Ammon's horn (tissue), 1 donor: ENCODE results near the gene LRRFIP2.
"Not testable (repeated sequence)": the region's sequence is repeated elsewhere in the genome, so short reads cannot be mapped to it uniquely, and the experiment has no call there.

Source experiments
- DNase-seq: peaks from one replicate; pipeline ENCODE4 v3.0.0-alpha.2; 2016; ENCODE audit warnings: low spot score

LRRFIP2 gene, protein sequence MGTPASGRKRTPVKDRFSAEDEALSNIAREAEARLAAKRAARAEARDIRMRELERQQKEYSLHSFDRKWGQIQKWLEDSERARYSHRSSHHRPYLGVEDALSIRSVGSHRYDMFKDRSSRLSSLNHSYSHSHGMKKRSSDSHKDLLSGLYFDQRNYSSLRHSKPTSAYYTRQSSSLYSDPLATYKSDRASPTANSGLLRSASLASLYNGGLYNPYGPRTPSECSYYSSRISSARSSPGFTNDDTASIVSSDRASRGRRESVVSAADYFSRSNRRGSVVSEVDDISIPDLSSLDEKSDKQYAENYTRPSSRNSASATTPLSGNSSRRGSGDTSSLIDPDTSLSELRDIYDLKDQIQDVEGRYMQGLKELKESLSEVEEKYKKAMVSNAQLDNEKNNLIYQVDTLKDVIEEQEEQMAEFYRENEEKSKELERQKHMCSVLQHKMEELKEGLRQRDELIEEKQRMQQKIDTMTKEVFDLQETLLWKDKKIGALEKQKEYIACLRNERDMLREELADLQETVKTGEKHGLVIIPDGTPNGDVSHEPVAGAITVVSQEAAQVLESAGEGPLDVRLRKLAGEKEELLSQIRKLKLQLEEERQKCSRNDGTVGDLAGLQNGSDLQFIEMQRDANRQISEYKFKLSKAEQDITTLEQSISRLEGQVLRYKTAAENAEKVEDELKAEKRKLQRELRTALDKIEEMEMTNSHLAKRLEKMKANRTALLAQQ

DNA sequence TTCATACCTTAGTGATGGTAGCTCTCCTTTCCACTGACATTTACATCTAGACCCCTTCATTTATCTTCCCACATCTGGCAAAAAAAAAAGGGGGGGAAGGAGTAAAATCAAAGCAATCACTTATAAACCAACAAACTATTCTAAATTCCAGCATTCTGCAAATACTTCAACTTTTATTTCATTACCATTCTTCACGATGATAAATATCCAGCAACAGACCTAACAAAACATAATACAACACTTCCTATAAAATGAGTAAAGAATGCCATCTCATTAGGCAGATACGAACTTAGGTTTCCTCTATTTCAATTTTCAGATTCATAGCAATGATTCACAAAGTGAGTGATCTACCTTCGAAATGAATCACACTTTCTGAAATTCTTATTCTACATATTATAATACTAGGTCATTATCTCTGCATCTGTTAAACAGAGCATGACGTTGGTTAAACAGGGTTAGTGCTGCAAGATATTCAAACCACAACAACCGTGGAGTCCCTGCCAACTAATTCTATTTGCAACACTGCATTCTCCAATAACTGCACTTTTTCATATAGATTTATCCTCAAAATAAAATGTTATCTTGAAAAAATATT is at the start of gene LRRFIP2:
Gene LRRFIP2 (minus strand): TSS at position 51 of the 595 bp plus-strand sequence. CDS start 25,599 bp downstream, outside the sequence.
- no peak for DNase-seq

DNA sequence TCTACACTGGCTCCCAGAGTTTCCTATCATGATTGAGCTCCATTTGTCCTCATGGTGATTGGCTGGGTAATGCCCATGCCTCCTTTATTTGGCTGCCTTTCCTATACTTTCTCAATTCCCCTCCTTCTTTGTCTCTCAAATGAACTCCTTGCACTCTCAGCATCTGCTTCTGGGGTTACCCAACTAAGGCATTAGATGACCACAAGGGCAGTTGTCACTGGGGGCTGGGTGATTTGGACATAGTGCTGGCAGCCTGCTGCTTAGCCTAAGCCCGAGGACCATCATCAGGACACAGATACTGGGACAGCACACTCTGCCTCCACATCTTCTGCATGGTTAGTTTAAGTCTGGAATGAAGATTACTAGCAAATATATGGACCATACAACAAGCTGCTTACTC is 49.2 kb upstream of the LRRFIP2 start:
- DNase-seq = no peak

DNA sequence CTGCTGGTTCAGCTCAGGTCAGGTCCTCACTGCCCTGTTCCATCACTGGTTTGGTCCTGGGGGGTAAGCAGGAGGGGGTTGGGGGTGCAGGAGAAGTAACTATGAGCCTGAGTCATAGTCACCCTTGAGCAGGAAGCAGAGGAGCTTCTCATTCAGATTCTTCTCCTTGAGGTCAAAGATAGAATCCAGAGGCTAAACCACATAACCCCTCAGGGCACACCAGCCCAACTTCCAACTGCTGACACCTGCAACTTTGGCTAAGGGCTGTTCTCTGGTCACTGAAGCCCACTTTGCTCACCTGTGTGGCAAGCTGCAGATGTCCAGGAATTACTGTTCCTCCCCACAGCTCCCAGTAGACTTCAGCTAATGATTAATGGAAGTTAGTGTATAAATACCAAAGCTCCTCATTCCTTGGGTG is 48.8 kb upstream of the LRRFIP2 start:
- DNase-seq = no peak

DNA sequence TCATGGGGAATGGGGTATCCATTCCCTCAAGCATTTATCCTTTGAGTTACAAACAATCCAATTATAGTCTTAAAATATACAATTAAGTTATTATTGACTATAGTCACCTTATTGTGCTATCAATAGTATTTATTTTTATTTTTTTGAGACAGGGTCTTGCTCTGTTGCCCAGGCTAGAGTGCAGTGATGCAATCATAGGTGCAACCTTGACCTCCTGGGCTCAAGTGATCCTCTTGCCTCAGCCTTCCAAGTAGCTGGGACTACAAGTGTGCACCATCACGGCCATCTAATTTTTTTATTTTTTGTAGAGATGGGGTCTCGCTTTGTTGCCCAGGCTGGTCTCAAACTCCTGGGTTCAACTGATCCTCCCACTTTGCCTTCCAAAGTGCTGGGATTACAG is 48.2 kb upstream of the LRRFIP2 start:
- not testable (repeated sequence) for DNase-seq

DNA sequence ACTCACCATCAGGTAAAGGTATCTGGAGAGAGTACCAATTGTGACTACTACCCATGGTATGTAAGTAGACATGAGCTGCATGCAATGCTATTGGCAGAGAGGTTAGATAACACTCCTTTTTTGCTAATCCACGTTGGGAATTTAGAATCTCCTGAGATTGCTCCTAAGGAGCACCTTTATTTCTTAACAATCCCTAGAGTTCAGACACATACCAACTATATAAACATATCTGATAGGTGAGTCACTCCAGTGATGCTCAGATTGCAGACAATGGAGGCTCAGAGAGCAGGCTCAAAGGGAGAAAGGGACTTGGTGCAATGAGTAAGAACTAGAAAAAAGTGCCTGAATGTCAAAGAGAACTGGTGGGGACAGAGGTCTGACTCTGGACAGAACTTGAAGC is 47.0 kb upstream of the LRRFIP2 start:
- no peak for DNase-seq

DNA sequence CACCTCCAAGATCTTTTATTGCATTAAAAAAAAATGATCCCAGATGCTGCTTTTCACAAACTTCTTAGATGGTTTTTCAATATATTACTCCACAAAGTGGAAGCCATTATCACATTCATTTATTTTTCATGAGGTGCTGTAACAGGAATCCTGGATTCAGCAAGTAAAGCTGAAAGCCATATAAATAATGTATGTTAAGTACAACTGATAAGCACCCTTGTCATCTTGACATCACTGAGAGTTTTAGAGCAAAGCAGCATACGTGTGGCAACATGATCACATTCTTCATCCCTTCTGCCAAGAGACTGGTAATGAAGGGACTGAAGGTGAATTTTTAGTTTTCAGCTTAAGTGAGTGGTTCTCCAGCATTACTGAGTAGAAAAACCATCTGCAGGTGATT is 44.9 kb upstream of the LRRFIP2 start:
- no peak for DNase-seq

DNA sequence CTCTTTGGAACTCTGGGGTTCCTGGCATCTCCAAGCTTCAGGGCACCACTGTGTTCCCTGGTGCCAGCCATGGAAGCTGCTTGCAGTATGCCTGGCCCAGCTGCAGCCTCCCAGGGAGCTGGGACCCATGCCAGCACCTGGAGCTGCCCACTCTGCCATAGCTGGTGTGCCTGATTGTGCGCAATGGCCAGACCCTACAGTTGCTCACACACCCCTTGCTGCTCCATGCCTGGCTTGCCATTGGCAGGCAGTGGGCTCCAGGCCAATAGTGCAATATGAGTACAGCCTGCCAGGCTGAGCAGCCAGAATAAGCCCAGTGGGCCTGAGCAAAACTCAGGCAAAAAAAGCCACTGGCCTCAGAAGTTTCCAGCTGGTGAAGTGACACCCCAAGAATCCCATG is 43.8 kb upstream of the LRRFIP2 start:
- no peak for DNase-seq

DNA sequence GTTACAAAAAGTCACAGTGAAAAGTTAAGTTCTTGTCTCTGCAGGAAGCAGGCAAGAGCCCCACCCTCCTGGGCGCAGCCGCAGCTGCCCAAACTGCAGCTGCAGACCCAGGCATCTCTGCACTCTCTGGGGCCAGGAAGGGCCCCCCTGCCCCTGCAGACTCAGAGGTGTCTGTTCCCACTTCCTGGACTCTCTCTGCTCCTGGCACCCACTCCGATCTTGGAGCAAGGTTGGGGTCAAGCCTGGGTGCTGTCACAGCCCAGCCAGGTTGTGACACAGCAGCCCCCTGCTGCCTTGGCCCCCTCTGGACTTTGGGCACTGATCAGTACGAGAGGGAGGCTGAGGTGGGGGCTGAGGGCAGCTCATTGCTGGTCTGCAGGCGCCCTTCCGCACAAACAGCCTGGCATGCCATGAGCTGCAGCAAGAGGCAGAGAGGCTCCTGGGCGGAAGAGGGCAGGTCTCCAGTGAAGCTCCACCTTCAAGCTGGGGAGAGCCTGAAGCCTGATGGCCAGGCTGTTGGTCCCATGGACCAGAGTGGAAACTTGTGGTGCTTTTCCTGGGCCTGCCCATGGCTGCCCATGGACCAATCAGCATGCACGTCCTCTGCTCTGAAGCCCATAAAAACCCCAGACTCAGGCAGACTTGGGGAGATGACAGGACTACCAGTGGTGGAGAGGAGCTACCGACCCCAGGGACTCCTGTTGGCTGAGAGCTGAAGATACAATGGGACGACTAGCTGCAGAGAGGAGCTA is 42.9 kb upstream of the LRRFIP2 start:
- no peak for DNase-seq

DNA sequence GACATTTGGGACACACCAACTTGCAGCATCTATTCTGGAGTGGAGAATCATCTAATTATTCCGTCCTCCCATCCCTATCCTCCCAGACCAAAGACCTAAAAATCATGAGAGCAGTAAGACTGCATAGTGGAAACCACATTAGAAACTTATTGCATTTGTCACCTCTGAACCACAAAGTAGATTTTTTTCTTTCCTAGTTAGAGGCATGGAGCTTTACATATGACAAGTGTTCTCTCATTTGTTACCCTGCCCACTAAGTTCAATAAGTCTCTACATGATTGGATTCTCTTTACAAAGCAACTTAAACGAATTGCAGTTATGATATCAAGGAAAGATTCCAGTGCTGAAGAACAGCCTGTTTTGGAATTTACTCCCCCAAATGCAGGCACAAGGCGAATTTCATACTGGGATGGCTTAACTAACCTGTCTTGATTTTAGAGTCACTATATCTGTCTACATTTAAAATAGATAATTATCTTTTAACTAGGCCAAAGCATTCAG is 42.3 kb upstream of the LRRFIP2 start:
- no peak for DNase-seq

DNA sequence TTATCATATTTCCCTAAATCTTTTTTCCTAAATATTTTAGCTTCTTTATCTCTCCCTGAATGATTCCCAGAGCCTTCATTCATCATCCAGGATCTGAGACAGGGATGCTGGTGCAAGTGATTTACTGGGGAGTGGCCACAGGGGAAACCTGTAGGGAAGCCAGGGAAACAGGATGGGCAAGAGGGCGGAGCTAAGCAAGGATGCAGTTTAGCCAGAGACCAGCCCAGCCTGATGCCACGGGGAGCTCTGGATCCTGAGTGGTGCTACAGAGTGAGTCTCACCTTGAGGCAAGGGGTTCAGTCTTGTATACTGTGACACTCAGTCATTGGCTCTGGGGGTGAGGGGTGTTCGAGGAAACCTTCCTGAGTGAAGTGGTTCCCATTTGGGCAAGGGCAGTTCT is 39.7 kb upstream of the LRRFIP2 start:
- no peak for DNase-seq

DNA sequence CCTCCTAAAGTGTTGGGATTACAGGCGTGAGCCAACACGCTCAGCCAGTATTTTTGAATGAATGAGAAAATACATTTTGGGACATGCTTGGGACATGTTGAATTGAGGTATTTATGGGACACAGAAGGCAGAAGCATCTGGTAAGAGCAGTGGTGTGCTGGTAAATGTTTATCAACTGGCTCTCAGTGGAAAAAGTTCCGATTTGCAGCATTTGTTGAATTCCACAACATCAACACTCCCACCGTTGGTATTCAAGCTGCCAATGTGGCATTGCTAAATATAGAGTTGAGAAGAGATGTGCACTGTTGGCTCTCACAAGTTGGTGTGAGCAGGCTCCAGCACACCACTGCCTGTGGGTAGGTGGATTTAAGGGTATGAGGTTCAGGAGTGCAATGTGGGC is 35.8 kb upstream of the LRRFIP2 start:
- peak; percentile 57 for DNase-seq

DNA sequence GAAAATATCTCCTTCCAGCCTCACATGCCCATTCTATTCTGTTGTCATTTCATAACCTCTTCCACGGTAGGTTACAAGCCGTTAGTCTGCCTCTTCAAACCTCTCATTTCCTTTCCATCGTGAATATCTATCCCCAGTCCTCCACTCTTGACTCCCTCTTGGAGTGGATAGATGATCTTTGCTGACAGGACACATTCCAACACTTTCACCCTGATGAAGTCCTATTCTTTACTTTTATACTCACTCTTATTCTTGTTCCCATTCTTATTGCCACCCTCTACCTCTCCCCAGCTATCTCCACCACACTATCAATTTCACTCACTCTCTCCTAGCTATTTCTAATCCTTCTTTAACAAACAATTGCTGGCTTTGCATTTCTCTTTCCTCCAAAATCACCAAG is 34.2 kb upstream of the LRRFIP2 start:
- DNase-seq = not testable (repeated sequence)

DNA sequence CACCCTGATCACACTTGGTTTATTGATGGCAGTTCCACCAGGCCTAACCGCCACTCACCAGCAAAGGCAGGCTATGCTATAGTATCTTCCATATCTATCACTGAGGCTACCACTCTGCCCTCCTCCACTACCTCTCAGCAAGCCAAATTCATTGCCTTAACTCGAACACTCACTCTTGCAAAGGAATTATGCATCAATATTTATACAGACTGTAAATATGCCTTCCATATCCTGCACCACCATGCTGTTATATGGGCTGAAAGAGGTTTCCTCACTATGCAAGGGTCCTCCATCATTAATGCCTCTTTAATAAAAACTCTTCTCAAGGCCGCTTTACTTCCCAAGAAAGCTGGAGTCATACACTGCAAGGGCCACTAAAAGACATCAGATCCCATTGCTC is 33.6 kb upstream of the LRRFIP2 start:
- not testable (repeated sequence) for DNase-seq

DNA sequence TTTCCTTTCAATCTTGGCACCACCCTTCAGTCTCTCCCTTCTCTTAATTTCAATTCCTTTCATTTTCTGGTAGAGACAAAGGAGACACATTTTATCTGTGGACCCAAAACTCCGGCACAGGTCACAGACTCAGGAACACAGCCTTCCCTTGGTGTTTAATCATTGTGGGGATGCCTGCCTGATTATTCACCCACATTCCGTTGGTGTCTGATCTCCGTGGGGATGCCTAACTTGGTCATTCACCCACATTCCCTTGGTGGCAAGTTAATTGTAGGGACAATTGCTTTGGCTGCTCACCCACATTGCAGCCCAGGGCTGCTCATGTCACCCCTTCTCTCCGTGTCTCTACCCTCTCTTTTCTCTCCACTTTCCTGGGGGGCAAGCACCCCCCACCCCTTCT is 31.7 kb upstream of the LRRFIP2 start:
- not testable (repeated sequence) for DNase-seq

DNA sequence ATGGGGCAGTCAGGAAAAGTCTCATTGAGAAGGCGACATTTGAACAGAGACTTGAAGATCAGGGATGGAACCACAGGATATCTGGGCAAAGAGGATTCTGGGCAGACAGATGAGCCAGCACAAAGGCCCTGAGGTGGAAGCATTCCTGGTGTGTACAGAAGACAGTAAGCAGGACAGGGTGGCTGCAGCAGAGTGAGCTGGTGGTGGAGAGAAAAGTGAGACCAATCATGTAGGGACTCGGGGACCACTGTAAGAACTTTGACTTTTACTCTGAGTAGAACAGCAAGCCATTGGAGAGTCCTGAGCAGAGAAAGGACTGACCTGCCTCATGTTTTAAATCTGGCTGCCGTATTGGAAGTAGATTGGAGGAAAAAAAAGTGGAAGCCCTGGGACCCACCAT is 29.9 kb upstream of the LRRFIP2 start:
- DNase-seq = no peak

DNA sequence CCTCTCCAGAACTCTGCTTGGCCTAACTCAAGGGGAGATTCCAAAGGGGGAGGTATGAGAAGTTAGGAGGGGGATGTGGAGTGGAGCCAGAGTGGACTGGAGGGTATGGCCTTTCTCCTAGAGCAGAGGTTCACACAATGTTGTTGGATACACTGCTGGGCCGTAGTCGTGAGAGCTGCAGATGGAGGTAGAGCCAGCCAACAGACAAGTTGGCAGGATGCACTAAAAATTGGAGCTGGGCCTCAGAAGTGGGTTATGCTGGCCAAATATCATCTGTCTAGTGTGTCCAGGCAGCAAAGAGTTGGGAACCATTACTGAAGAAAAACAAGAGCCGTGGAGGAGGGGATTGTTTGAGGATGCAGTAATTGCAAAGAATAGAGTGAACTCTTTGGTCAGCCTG is 27.7 kb upstream of the LRRFIP2 start:
- DNase-seq = no peak

DNA sequence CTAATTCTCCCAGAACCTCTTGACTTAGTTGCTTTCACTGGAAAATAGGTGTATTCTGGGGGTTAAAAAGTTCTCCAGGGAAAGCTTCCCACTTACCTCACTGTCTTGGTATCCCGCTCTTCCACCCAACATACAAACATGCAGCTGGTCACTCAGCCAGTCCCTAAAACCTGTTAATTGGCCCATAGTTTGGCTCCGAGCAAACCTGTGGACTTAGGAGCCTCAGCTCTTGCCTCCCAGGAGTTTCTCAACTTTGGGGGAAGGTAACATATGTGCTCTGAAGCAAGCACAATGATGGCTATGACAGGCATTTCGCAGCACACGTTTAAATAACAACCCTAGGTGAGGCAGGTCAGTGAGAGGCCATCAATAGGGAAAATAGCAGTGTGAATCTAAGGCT is 25.8 kb upstream of the LRRFIP2 start:
- no peak for DNase-seq

DNA sequence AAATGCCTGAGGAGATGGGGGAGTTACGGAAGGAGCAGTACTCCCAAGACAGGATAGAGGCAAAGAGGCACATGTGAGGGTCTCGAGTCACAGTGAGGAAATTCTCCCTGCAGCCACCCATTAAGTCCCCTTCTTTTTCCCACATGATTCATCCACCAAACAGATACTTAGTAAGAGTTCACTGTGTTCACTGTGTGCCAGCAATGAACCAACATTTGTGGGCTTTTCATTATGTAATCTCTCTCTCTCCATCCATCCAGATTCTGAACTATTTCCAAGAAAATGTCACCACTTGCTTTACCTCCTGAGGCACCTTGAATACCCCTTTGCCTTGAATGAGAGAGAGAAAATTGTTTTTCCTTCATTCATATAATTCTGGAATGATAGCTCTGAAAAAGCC is 24.6 kb upstream of the LRRFIP2 start:
- DNase-seq = no peak

DNA sequence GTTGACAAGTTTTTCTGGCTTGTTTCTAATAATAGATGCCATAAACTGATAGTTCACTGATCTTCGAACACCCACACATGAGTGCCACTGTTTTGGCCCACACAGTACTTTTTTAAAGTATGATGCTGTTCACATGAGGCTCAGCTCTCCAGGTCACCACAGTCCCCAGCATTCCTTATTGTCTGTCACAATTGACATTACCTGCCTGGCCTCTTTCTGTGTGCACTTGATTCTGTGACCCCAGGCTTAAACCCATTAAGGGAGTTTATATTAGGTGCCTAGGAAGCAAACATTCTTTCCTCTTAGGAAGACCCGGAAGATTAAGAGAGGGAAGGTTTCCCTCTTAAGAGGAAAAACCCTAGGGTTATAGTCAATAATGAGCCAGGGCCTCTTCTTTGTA is 24.2 kb upstream of the LRRFIP2 start:
- no peak for DNase-seq

DNA sequence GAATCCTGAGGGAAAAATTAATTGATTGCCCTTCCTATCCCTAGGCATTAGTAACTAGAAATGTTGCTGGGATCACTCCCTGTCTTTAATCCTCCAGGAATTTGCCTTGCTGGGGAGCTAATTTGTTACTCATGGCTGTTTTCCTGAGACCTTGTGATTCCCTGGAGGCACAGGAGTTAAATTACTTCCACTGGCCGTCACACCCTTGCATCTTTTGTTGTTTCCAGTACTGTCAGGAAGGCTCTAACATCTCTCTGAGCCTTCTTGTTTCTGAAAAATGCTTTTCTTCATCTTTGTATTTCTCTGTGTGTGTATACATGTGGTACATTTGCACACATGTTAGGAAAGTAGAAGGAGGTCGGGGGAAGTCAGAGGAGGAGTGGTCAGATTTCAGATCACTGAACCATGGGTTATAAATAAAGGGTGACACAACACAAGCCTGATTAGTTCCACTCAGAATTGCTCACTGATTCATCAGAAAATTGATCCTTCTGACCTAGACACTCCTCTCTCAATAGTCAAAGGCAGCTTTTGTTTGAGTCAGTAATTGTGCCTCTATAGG is 23.5 kb upstream of the LRRFIP2 start:
- DNase-seq = no peak

DNA sequence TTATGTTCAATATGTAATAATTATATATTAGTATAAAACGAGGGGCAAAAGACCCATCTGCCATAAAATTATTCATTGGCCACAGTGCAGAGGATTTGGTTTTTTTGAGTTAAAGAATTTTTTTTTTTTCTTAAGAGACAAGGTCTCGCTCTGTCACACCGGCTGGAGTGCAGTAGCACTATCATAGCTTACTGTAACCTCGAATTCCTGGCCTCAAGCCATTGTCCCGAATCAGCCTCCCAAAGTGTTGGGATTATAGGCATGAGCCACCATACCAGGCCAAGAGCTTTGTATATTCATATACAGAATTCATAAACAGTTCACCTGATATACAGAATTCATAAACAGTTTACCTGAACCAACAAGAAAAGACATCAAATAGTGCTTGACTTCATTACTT is 20.2 kb upstream of the LRRFIP2 start:
- DNase-seq = no peak

DNA sequence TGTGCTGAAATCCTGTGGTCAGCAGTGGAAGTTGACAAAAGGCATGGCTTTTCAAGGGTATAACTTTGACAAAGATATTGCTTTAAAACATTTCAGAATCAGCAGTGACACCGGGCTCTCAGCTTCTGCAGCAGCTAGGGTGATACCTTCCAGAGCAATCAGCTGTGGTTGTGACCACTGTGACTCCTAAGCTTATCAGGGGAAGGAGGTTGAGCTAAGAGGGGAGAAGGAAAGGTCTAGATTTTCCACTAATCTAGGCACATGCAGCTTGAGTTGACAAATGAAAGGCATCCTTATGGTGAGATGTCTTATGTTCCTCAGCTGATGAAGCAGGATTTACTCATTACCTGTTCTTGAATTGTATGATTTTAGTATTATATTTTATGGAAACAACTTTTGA is 16.3 kb upstream of the LRRFIP2 start:
- no peak for DNase-seq
